A375 (cell line): ENCODE measurements around the gene HNRNPH1. TPM values are rescaled to one million over a fixed set of nuclear protein-coding genes. Genes with fewer than 3 reads are reported as not detected.

Source experiments
- small RNA-seq: library from RNA; depleted of rRNA; stranded (forward); fragments of <200 nt; gene quantifications from one replicate; pipeline ENCODE3, GENCODE V24; 2014
- total RNA-seq: library from RNA; depleted of rRNA; stranded (reverse); fragments of >200 nt; shearing (Covaris generic); gene quantifications from 2 replicates; pipeline ENCODE4 v1.2.3, GENCODE V29; 2014; rRNA removed

Gene HNRNPH1
- total RNA-seq = 698 and 794 TPM in 2 replicates

DNA sequence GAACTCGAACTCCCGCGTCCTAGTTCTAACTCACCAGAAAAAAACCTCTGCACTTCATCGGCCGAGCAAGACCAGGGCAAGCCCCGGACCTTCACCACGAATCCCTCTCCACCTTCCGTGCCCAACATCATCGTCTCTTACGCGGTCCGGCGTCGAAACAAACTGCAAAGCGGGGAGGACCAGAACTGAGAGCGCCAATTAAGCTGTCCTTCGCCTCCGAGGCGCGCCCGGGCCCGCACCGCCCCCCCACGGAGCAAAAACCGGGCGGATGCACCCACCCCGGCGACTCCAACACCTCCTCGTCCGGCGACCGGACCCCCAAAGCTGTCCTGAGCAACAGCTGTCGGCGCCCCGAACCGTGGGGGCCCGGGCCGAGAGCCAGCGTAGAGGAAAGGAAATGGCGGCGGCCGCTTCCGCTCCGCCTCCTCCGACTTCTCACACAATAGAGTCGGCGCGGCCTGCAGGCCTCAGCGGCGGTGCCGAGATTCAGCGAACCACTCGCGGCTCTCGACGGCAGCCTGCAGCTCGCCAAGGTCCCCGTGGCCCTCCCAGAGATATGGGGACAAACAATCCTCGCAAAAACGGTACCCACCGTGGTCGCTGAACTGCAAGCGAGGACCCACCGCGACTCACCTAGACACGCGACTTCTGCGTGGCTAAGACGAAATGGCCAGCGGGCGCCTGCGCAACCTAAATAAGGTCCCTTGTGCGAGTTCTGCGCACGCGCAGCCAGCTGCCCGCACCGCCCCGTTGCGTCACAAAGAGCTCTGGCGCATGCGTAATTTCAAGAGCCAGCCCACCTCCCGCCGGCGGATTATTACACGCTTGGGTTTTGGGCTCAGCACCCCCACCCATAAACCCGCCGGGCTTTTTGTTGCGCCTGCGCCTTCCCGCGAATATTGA lies at the start of gene HNRNPH1:
TSS of gene HNRNPH1 (minus strand) at position 669 of the 903 bp plus-strand sequence. CDS start at position 131, 538 bp downstream.

Small RNA genes within 50 kb of the gene (small RNA-seq; reads per million reads assigned to genes)
- gene RF00017 = not detected

Other genes with a start within 250 kb of the HNRNPH1 start
- gene RUFY1, start 73.1 kb downstream of the HNRNPH1 start, total RNA-seq = 40.6 and 48.9 TPM in 2 replicates
- gene CBY3, start 57.4 kb upstream of the HNRNPH1 start, total RNA-seq = not detected in 2 replicates
- gene CANX, start 75.3 kb upstream of the HNRNPH1 start, total RNA-seq = 338 and 380 TPM in 2 replicates
- gene MAML1, start 109.2 kb upstream of the HNRNPH1 start, total RNA-seq = 10.1 and 12.6 TPM in 2 replicates
- 1.2 TPM in 1 of 2 replicates, not detected in the other for gene LTC4S, start 170.3 kb upstream of the HNRNPH1 start, total RNA-seq
- gene MGAT4B, start 183.2 kb upstream of the HNRNPH1 start, total RNA-seq = 130 and 148 TPM in 2 replicates
- 288 and 310 TPM in 2 replicates for gene SQSTM1, start 197.2 kb upstream of the HNRNPH1 start, total RNA-seq
- 15.5 and 19.2 TPM in 2 replicates for gene MRNIP, start 235.1 kb upstream of the HNRNPH1 start, total RNA-seq